Measurements from ENCODE around the gene MANF. TPM values are rescaled to one million over a fixed set of nuclear protein-coding genes. Genes with fewer than 3 reads are reported as not detected.

Gene MANF
- total and polyA plus RNA-seq, 2 experiments from 2014 or later: 48.7 to 92.7 TPM

- TF ChIP-seq, protein P1, sequence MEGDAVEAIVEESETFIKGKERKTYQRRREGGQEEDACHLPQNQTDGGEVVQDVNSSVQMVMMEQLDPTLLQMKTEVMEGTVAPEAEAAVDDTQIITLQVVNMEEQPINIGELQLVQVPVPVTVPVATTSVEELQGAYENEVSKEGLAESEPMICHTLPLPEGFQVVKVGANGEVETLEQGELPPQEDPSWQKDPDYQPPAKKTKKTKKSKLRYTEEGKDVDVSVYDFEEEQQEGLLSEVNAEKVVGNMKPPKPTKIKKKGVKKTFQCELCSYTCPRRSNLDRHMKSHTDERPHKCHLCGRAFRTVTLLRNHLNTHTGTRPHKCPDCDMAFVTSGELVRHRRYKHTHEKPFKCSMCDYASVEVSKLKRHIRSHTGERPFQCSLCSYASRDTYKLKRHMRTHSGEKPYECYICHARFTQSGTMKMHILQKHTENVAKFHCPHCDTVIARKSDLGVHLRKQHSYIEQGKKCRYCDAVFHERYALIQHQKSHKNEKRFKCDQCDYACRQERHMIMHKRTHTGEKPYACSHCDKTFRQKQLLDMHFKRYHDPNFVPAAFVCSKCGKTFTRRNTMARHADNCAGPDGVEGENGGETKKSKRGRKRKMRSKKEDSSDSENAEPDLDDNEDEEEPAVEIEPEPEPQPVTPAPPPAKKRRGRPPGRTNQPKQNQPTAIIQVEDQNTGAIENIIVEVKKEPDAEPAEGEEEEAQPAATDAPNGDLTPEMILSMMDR (conservative IDR thresholded peaks at IDR 0.05; ENCODE audit: low read depth in 2 of 2): no peak
- no peak for TF ChIP-seq EZH2phosphoT487 (IDR thresholded peaks at IDR 0.05; ENCODE audit: unreplicated experiment)
- TF ChIP-seq CREB1 (CRISPR knock-in tag; IDR thresholded peaks at IDR 0.05; ENCODE audit: low read depth): no peak
- TF ChIP-seq ZNF114 (CRISPR knock-in tag; IDR thresholded peaks at IDR 0.05): no peak
- no peak for TF ChIP-seq JUNB (IDR thresholded peaks at IDR 0.05; ENCODE audit: unreplicated experiment)
- TF ChIP-seq STAT1 (IDR thresholded peaks at IDR 0.05; ENCODE audit: unreplicated experiment): no peak
- TF ChIP-seq EZH2 (IDR thresholded peaks at IDR 0.05; ENCODE audit: low read depth, unreplicated experiment): no peak
- no peak for TF ChIP-seq ZNF331 (CRISPR knock-in tag; IDR thresholded peaks at IDR 0.05; ENCODE audit: low read depth)
These were observed 9.4 kb downstream of the MANF start (continued) for GRCh38 chr3:51394541-51394940.

GRCh38 chr3:51395493-51396213 lies 10.6 kb downstream of the MANF start:
- Histone ChIP-seq H3F3A (replicated peaks; ENCODE audit: low read depth) (peaks cover 9% of the 10 kb centered on the region), H3K27ac (ENCODE audit: low read depth) (no peak overlapping the region), H4K20me1 (replicated peaks; ENCODE audit: insufficient read depth) (peaks cover 27% of the 10 kb centered on the region), H3K36me3 (ENCODE audit: insufficient read depth) (peaks cover 15% of the 10 kb centered on the region), H3K4me2 (no peak overlapping the region), H3K79me2 (replicated peaks; ENCODE audit: insufficient read depth) (peaks cover 45% of the 10 kb centered on the region), H3K9me2 (ENCODE audit: insufficient read depth) (no peaks in the 10 kb centered on the region), H3K4me3 (no peak overlapping the region), H3K27me3 (ENCODE audit: insufficient read depth) (no peaks in the 10 kb centered on the region), H3K4me1 (ENCODE audit: insufficient read depth) (peaks cover 14% of the 10 kb centered on the region), H2AFZ (no peak overlapping the region)
- H3K27me3 Mint-ChIP-seq (ENCODE audit: insufficient read depth, low read depth, poor library complexity): peaks cover 18% of the 10 kb centered on the region
- peak overlapping the region; percentile 20; the same call in 1 of the 3 replicates for H3K4me3 Mint-ChIP-seq
- peaks cover 20% of the 10 kb centered on the region; the same call in 2 of the 3 replicates for H3K9me3 Mint-ChIP-seq
- peaks cover 58% of the 10 kb centered on the region for H3K36me3 Mint-ChIP-seq (ENCODE audit: low read depth)
- peak overlapping the region; percentile 10; the same call in 1 of the 2 replicates for H3K27ac Mint-ChIP-seq
- no peak for ATAC-seq
- DNase-seq (ENCODE audit: low spot score): no peak
- H3K4me1 Mint-ChIP-seq: peaks cover 31% of the 10 kb centered on the region
- TF ChIP-seq ZNF462 (CRISPR knock-in tag; IDR thresholded peaks at IDR 0.05): no peak
- TF ChIP-seq REST (IDR thresholded peaks at IDR 0.05; ENCODE audit: unreplicated experiment): no peak
- no peak for TF ChIP-seq EZH2phosphoT487 (IDR thresholded peaks at IDR 0.05; ENCODE audit: unreplicated experiment)
- no peak for TF ChIP-seq EZH2 (IDR thresholded peaks at IDR 0.05; ENCODE audit: low read depth, unreplicated experiment)
- TF ChIP-seq, protein P1 (conservative IDR thresholded peaks at IDR 0.05; ENCODE audit: low read depth in 2 of 2): no peak

All from GM23338 (cell line).